ENCODE measurements around the gene GNB1L. TPM values are rescaled to one million over a fixed set of nuclear protein-coding genes. Genes with fewer than 3 reads are reported as not detected.
A peak's percentile ranks its signal among the peaks of the same experiment; 100 is the strongest.

The GNB1L gene
- total RNA-seq, 5 donors from 2014 or later (not counting 1 experiment from before 2014, with no cell fraction given): 4.8 to 13.7 (median 12.9) TPM

GRCh38 chr22:19764299-19764593 is 90.4 kb downstream of the GNB1L start:
- Mint-ChIP-seq H3K4me3 (peak overlapping the region in 1 of 3 donors; percentile 55), H3K36me3 (no peaks in the 10 kb centered on the region), H3K27me3 (peaks cover 37 to 70% of the 10 kb centered on the region in 2 donors), H3K27ac (no peak overlapping the region), H3K4me1 (peaks cover 22 to 32% (median 29%) of the 10 kb centered on the region in 3 donors), H3K9me3 (no peaks in the 10 kb centered on the region)
- Histone ChIP-seq H3K27ac (ENCODE audit: low read length) (no peak overlapping the region), H3K4me3 (ENCODE audit: control insufficient read depth in 1 of 2, extremely low read depth in 1 of 2, low read length in 1 of 2) (no peak overlapping the region), H3K27me3 (replicated peaks in 1 of 2; ENCODE audit: control insufficient read depth in 2 of 2, extremely low read depth in 1 of 2, insufficient read depth in 2 of 2, low read length in 1 of 2) (peaks cover 14 to 76% of the 10 kb centered on the region in 2 experiments), H3K9me3 (no peaks in the 10 kb centered on the region), H3K4me1 (ENCODE audit: control insufficient read depth in 1 of 2, extremely low read depth in 1 of 2, insufficient read depth in 2 of 2, low read length in 2 of 2) (peaks cover 3 to 31% of the 10 kb centered on the region in 2 experiments), H3K36me3 (ENCODE audit: control insufficient read depth in 2 of 2, extremely low read depth in 1 of 2, insufficient read depth in 1 of 2, low read length in 1 of 2) (no peaks in the 10 kb centered on the region)
- DNase-seq (no peak), ATAC-seq (replicated peaks in 1 of 4) (no peak)
- ChIA-PET POLR2A (no interaction called here), CTCF (no interaction called here)
- 61% methylated on average over 8 of the region's 17 CpGs for WGBS (ENCODE audit: insufficient coverage)

- H3K9me3 Mint-ChIP-seq: no peaks in the 10 kb centered on the region
- ATAC-seq (replicated peaks in 1 of 4): no peak
- POLR2A ChIA-PET: no interaction called here
- Histone ChIP-seq H3K4me1 (ENCODE audit: control insufficient read depth in 1 of 2, extremely low read depth in 1 of 2, insufficient read depth in 2 of 2, low read length in 2 of 2) (peaks cover 4 to 36% of the 10 kb centered on the region in 2 experiments), H3K4me3 (ENCODE audit: control insufficient read depth in 1 of 2, extremely low read depth in 1 of 2, low read length in 1 of 2) (no peak overlapping the region), H3K27ac (ENCODE audit: low read length) (no peak overlapping the region), H3K9me3 (no peaks in the 10 kb centered on the region), H3K27me3 (replicated peaks in 1 of 2; ENCODE audit: control insufficient read depth in 2 of 2, extremely low read depth in 1 of 2, insufficient read depth in 2 of 2, low read length in 1 of 2) (peaks cover 14 to 76% of the 10 kb centered on the region in 2 experiments), H3K36me3 (ENCODE audit: control insufficient read depth in 2 of 2, extremely low read depth in 1 of 2, insufficient read depth in 1 of 2, low read length in 1 of 2) (no peaks in the 10 kb centered on the region)
- no peak overlapping the region for H3K4me3 Mint-ChIP-seq
- peaks cover 35 to 67% of the 10 kb centered on the region in 2 donors for H3K27me3 Mint-ChIP-seq
- WGBS (ENCODE audit: insufficient coverage): 75% methylated on average over 36 of the region's 39 CpGs
- H3K27ac Mint-ChIP-seq: no peak overlapping the region
- CTCF ChIA-PET: no interaction called here
- no peak for DNase-seq
- H3K4me1 Mint-ChIP-seq: peaks cover 22 to 32% (median 29%) of the 10 kb centered on the region in 3 donors
- no peaks in the 10 kb centered on the region for H3K36me3 Mint-ChIP-seq
These were observed 91.0 kb downstream of the GNB1L start for GRCh38 chr22:19763458-19764298.

- H3K27ac ChIP-seq (ENCODE audit: low read length): no peak overlapping the region
- 86% methylated on average over 30 of the region's 34 CpGs for WGBS (ENCODE audit: insufficient coverage)
- H3K4me3 ChIP-seq (ENCODE audit: control insufficient read depth in 1 of 2, extremely low read depth in 1 of 2, low read length in 1 of 2): no peak overlapping the region
- Mint-ChIP-seq H3K36me3 (no peaks in the 10 kb centered on the region), H3K27ac (no peak overlapping the region), H3K9me3 (no peaks in the 10 kb centered on the region), H3K27me3 (peaks cover 35 to 59% of the 10 kb centered on the region in 2 donors), H3K4me1 (peaks cover 24 to 31% (median 27%) of the 10 kb centered on the region in 3 donors), H3K4me3 (no peak overlapping the region)
- H3K36me3 ChIP-seq (ENCODE audit: control insufficient read depth in 2 of 2, extremely low read depth in 1 of 2, insufficient read depth in 1 of 2, low read length in 1 of 2): no peaks in the 10 kb centered on the region
- H3K9me3 ChIP-seq: no peaks in the 10 kb centered on the region
- DNase-seq: no peak
- H3K27me3 ChIP-seq (replicated peaks in 1 of 2; ENCODE audit: control insufficient read depth in 2 of 2, extremely low read depth in 1 of 2, insufficient read depth in 2 of 2, low read length in 1 of 2): peaks cover 19 to 74% of the 10 kb centered on the region in 2 experiments
- POLR2A ChIA-PET: no interaction called here
- peaks cover 5 to 33% of the 10 kb centered on the region in 2 experiments for H3K4me1 ChIP-seq (ENCODE audit: control insufficient read depth in 1 of 2, extremely low read depth in 1 of 2, insufficient read depth in 2 of 2, low read length in 2 of 2)
- CTCF ChIA-PET: no interaction called here
- no peak for ATAC-seq (replicated peaks in 1 of 4)
These were observed 91.9 kb downstream of the GNB1L start for GRCh38 chr22:19762568-19763457.

GRCh38 chr22:19761725-19762567 is 92.7 kb downstream of the GNB1L start:
- no peaks in the 10 kb centered on the region for H3K9me3 Mint-ChIP-seq
- peaks cover 21 to 74% of the 10 kb centered on the region in 2 experiments for H3K27me3 ChIP-seq (replicated peaks in 1 of 2; ENCODE audit: control insufficient read depth in 2 of 2, extremely low read depth in 1 of 2, insufficient read depth in 2 of 2, low read length in 1 of 2)
- H3K36me3 Mint-ChIP-seq: no peaks in the 10 kb centered on the region
- H3K4me1 ChIP-seq (ENCODE audit: control insufficient read depth in 1 of 2, extremely low read depth in 1 of 2, insufficient read depth in 2 of 2, low read length in 2 of 2): peaks cover 5 to 30% of the 10 kb centered on the region in 2 experiments
- WGBS (ENCODE audit: insufficient coverage): 82% methylated on average over 33 of the region's 33 CpGs
- POLR2A ChIA-PET: no interaction called here
- CTCF ChIA-PET: no interaction called here
- H3K4me1 Mint-ChIP-seq: peaks cover 23 to 32% (median 27%) of the 10 kb centered on the region in 3 donors
- no peak overlapping the region for H3K27ac ChIP-seq (ENCODE audit: low read length)
- H3K27ac Mint-ChIP-seq: no peak overlapping the region
- H3K4me3 ChIP-seq (ENCODE audit: control insufficient read depth in 1 of 2, extremely low read depth in 1 of 2, low read length in 1 of 2): peak overlapping the region in 1 of 2 donors; percentile 38
- H3K9me3 ChIP-seq: no peaks in the 10 kb centered on the region
- no peak for DNase-seq
- peaks cover 32 to 59% of the 10 kb centered on the region in 2 donors for H3K27me3 Mint-ChIP-seq
- no peak for ATAC-seq (replicated peaks in 1 of 4)
- H3K36me3 ChIP-seq (ENCODE audit: control insufficient read depth in 2 of 2, extremely low read depth in 1 of 2, insufficient read depth in 1 of 2, low read length in 1 of 2): no peaks in the 10 kb centered on the region
- H3K4me3 Mint-ChIP-seq: peak overlapping the region; percentile 60 to 76 (median 73)

GRCh38 chr22:19760951-19761724 is 93.5 kb downstream of the GNB1L start:
- H3K4me3 ChIP-seq (ENCODE audit: control insufficient read depth in 1 of 2, extremely low read depth in 1 of 2, low read length in 1 of 2): peak overlapping the region in 1 of 2 donors; percentile 71
- POLR2A ChIA-PET: no interaction called here
- Mint-ChIP-seq H3K27me3 (peaks cover 32 to 63% of the 10 kb centered on the region in 2 donors), H3K4me1 (peaks cover 28 to 36% (median 31%) of the 10 kb centered on the region in 3 donors), H3K9me3 (no peaks in the 10 kb centered on the region), H3K4me3 (peak overlapping the region; percentile 60 to 76 (median 73)), H3K36me3 (no peaks in the 10 kb centered on the region), H3K27ac (no peak overlapping the region)
- no peaks in the 10 kb centered on the region for H3K36me3 ChIP-seq (ENCODE audit: control insufficient read depth in 2 of 2, extremely low read depth in 1 of 2, insufficient read depth in 1 of 2, low read length in 1 of 2)
- H3K27me3 ChIP-seq (replicated peaks in 1 of 2; ENCODE audit: control insufficient read depth in 2 of 2, extremely low read depth in 1 of 2, insufficient read depth in 2 of 2, low read length in 1 of 2): peaks cover 21 to 77% of the 10 kb centered on the region in 2 experiments
- peaks cover 6 to 34% of the 10 kb centered on the region in 2 experiments for H3K4me1 ChIP-seq (ENCODE audit: control insufficient read depth in 1 of 2, extremely low read depth in 1 of 2, insufficient read depth in 2 of 2, low read length in 2 of 2)
- no peak overlapping the region for H3K27ac ChIP-seq (ENCODE audit: low read length)
- H3K9me3 ChIP-seq: no peaks in the 10 kb centered on the region
- DNase-seq (no peak), ATAC-seq (replicated peaks in 1 of 4) (no peak)
- 9% methylated on average over 108 of the region's 117 CpGs for WGBS (ENCODE audit: insufficient coverage)
- CTCF ChIA-PET: interaction anchor here in 1 of 2 donors (0.5 kb wide), 1 partner anchor 189 kb away, joined by 4 read pairs; no protein-coding TSS in a partner anchor

All from T-cell (primary cell).